ENCODE data around the gene VPS13A.

DNA sequence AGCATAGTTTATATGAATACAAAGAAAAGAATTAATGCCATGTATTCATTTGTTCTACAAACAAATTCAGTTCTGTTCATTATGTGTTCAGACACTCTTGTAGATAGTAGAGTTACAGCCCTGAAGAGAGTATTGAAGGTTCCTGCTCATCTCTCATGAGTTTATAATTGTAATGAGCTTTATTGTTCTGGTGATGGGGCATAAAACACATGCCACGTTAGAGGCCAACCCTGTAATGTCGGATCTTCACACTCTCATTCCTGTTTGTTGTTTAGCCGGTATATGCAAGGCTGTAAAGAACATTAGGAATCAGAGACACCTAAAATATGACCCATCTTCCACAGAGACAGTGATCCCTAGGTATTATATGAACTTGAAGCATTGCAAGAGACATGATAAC is 214.5 kb downstream of the VPS13A start:
- TF ChIP-seq GLIS1 (tag by site-specific recombination; IDR thresholded peaks at IDR 0.05), result no peak
- no peak for TF ChIP-seq ZNF654 (tag by site-specific recombination; IDR thresholded peaks at IDR 0.05; ENCODE audit: low read depth)
- no peak for TF ChIP-seq CTCF (tag by site-specific recombination; IDR thresholded peaks at IDR 0.05)
- TF ChIP-seq ZNF155 (tag by site-specific recombination; IDR thresholded peaks at IDR 0.05), result no peak
- no peak for TF ChIP-seq REPIN1 (tag by site-specific recombination; IDR thresholded peaks at IDR 0.05; ENCODE audit: low read depth)
- no peak for TF ChIP-seq ZNF416 (tag by site-specific recombination; IDR thresholded peaks at IDR 0.05)
- TF ChIP-seq ZBTB20 (tag by site-specific recombination; IDR thresholded peaks at IDR 0.05), result no peak
- TF ChIP-seq ZNF626 (tag by site-specific recombination; IDR thresholded peaks at IDR 0.05), result no peak

Measured in HEK293 (cell line).